ENCODE measurements around the gene KIFC1. TPM values are rescaled to one million over a fixed set of nuclear protein-coding genes. Genes with fewer than 3 reads are reported as not detected.
A peak's percentile ranks its signal among the peaks of the same experiment; 100 is the strongest.

Gene KIFC1
- total RNA-seq, 1 experiment from 2014 or later, result 84.5 TPM

GRCh38 chr6:33421344-33421643 is 29.7 kb downstream of the KIFC1 start:
- no peak for DNase-seq

GRCh38 chr6:33423777-33424176 is 32.2 kb downstream of the KIFC1 start:
- H3K4me3 ChIP-seq, result no peak overlapping the region
- no peak overlapping the region for H3K27ac ChIP-seq
- H3K4me1 ChIP-seq, result peaks cover 19% of the 10 kb centered on the region
- no peaks in the 10 kb centered on the region for H3K36me3 ChIP-seq
- H3K27me3 ChIP-seq, result peaks cover 18% of the 10 kb centered on the region
- no peak for DNase-seq
- H3K9me3 ChIP-seq (replicated peaks), result no peaks in the 10 kb centered on the region

More at GRCh38 chr6:33421344-33421643, 29.7 kb downstream of the KIFC1 start:
- Histone ChIP-seq H3K4me3 (no peak overlapping the region), H3K36me3 (no peaks in the 10 kb centered on the region), H3K9me3 (replicated peaks) (no peaks in the 10 kb centered on the region), H3K27ac (no peak overlapping the region), H3K4me1 (peaks cover 15% of the 10 kb centered on the region; the same call in 1 of the 2 replicates), H3K27me3 (peaks cover 13% of the 10 kb centered on the region)

GRCh38 chr6:33424855-33425667 is 33.4 kb downstream of the KIFC1 start:
- DNase-seq, result no peak
- H3K27ac ChIP-seq, result peak overlapping the region; percentile 39; the same call in 1 of the 2 replicates

DNA sequence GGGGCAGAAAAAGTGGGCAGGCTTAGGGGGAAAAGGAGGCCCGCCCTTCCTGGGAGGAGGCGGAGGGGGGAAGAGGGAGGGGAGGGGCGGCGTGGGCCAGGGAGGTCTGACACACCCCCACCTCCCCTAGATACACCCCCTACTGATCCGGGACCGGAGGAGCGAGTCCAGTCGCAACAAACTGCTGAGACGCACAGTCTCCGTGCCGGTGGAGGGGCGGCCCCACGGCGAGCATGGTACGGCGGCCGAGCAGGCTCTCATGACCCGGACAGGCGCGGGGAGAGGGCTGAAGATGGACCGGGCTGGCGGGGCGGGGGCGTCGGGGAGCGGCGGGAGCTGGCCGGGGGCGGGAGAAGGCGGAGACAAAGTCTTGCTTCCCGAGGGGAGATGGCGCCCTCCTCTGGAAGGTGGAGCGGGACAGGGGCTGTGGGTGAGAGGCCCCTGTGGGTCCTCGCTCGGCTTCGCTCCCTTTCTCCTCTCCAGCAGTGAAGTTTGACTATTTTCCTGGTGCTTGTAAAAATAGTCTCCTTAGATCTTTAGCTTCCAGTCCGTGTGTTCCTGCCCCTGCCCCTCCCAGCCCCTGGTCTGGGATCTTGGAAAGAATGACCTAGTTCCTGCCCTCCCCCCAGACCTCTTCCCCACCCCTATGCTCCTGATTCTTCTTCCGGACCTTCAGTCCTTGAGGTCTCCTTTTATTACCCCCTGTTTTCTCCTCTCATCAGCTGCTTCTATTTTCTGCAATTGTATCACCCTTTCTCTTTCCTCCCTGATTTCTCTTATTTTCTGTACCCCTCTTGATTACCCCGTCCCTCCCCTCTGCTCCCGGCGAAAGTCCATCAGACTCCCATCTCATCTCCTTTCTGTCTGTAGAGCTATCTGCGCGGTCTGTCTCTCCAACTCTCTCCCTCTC is 34.3 kb downstream of the KIFC1 start:
- DNase-seq, result peak; percentile 89 to 92
- Histone ChIP-seq H3K27me3 (peaks cover 19% of the 10 kb centered on the region), H3K4me3 (peak overlapping the region; percentile 59), H3K9me3 (replicated peaks) (no peaks in the 10 kb centered on the region), H3K27ac (peak overlapping the region; percentile 39; the same call in 1 of the 2 replicates), H3K4me1 (peaks cover 17% of the 10 kb centered on the region), H3K36me3 (no peaks in the 10 kb centered on the region)

More at GRCh38 chr6:33424855-33425667, 33.4 kb downstream of the KIFC1 start:
- Histone ChIP-seq H3K9me3 (replicated peaks) (no peaks in the 10 kb centered on the region), H3K27me3 (peaks cover 19% of the 10 kb centered on the region), H3K4me1 (peaks cover 13% of the 10 kb centered on the region), H3K36me3 (no peaks in the 10 kb centered on the region), H3K4me3 (peak overlapping the region; percentile 59)

- H3K4me3 ChIP-seq, result peak overlapping the region; percentile 62
- H3K27me3 ChIP-seq, result peaks cover 19% of the 10 kb centered on the region
- H3K27ac ChIP-seq, result no peak overlapping the region
- DNase-seq, result no peak
- no peaks in the 10 kb centered on the region for H3K9me3 ChIP-seq (replicated peaks)
- no peaks in the 10 kb centered on the region for H3K36me3 ChIP-seq
- H3K4me1 ChIP-seq, result peaks cover 19% of the 10 kb centered on the region
Measured at GRCh38 chr6:33426590-33427511, 35.2 kb downstream of the KIFC1 start.

- no peak overlapping the region for H3K27ac ChIP-seq
- H3K9me3 ChIP-seq (replicated peaks), result no peaks in the 10 kb centered on the region
- H3K4me1 ChIP-seq, result peaks cover 19% of the 10 kb centered on the region
- peak overlapping the region; percentile 62 for H3K4me3 ChIP-seq
- H3K36me3 ChIP-seq, result no peaks in the 10 kb centered on the region
- DNase-seq, result peak; percentile 15 to 29
- H3K27me3 ChIP-seq, result peaks cover 11% of the 10 kb centered on the region
Measured at GRCh38 chr6:33427585-33428223, 36.1 kb downstream of the KIFC1 start.

- Histone ChIP-seq H3K27ac (no peak overlapping the region), H3K27me3 (peaks cover 6% of the 10 kb centered on the region; the same call in 1 of the 2 replicates), H3K9me3 (replicated peaks) (no peaks in the 10 kb centered on the region), H3K36me3 (no peaks in the 10 kb centered on the region), H3K4me1 (peaks cover 19% of the 10 kb centered on the region), H3K4me3 (peak overlapping the region; percentile 62)
- peak; percentile 26 to 45 for DNase-seq
Measured at GRCh38 chr6:33428224-33428965, 36.8 kb downstream of the KIFC1 start.

DNA sequence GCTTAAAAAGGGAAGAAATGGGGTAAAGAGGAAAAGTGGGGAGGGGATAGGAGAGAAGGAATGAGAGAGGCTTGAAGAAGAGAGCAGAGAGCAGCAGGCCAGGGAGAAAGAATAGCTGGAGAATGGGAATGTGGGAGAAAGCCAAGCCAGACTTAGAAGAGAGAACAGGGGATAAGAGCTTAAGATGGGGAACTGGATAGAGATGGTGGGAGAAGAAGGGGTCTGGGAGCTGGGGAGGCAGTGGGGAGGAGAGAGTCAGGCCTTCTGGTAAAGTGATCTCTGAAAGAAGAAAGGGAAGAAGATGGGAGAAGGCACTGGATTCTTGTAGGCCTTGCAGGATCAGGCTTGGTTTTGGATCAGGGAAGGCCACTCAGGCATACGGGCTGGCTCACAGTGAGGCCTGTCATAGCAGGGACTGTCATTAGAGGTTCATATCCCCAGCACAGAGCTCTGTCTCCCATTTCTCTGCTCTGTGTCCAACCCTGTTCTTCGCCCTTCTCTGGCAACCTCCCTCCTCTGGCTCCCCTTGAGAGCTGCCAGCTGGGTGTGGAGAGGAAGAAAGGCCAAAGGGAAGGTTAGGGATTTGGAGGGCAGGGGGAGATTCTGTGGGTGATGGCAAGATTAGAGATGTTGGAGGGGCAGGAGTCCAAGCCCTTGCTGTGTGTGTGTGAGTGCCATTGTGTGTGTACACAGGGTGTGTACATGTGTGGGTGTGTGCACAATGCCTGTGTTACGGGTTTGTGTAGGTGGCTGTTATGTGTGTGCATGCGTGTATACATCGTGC is 37.5 kb downstream of the KIFC1 start:
- Histone ChIP-seq H3K4me1 (peaks cover 21% of the 10 kb centered on the region), H3K36me3 (no peaks in the 10 kb centered on the region), H3K4me3 (no peak overlapping the region), H3K9me3 (replicated peaks) (no peaks in the 10 kb centered on the region), H3K27me3 (peaks cover 6% of the 10 kb centered on the region; the same call in 1 of the 2 replicates), H3K27ac (no peak overlapping the region)
- no peak for DNase-seq

DNA sequence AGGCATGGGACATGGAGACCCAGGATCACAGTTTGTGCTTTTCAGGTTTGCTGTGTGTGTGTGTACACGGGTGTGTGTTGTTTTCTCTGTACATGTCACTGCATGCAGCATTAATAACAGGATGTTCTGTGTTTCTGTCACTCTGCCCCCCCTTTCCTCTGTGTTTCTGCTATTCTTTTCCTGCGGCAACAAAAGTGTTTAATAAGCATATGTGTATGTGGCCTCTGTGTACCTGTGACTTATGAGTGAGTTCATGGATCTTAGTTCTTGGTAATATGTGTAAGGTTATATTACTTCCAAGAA is 38.1 kb downstream of the KIFC1 start:
- Histone ChIP-seq H3K4me1 (peaks cover 18% of the 10 kb centered on the region), H3K9me3 (replicated peaks) (no peaks in the 10 kb centered on the region), H3K4me3 (no peak overlapping the region), H3K27me3 (peaks cover 6% of the 10 kb centered on the region; the same call in 1 of the 2 replicates), H3K27ac (no peak overlapping the region), H3K36me3 (no peaks in the 10 kb centered on the region)
- no peak for DNase-seq

GRCh38 chr6:33430334-33430733 is 38.7 kb downstream of the KIFC1 start:
- DNase-seq, result no peak
- no peak overlapping the region for H3K4me3 ChIP-seq
- H3K36me3 ChIP-seq, result no peaks in the 10 kb centered on the region
- no peaks in the 10 kb centered on the region for H3K9me3 ChIP-seq (replicated peaks)
- H3K27ac ChIP-seq, result no peak overlapping the region
- peaks cover 6% of the 10 kb centered on the region; the same call in 1 of the 2 replicates for H3K27me3 ChIP-seq
- H3K4me1 ChIP-seq, result peaks cover 16% of the 10 kb centered on the region

GRCh38 chr6:33430991-33431879 is 39.6 kb downstream of the KIFC1 start:
- Histone ChIP-seq H3K27ac (no peak overlapping the region), H3K4me3 (peak overlapping the region; percentile 37)
- DNase-seq, result peak; percentile 81 to 82

More at GRCh38 chr6:33430991-33431879, 39.6 kb downstream of the KIFC1 start:
- Histone ChIP-seq H3K36me3 (no peaks in the 10 kb centered on the region), H3K9me3 (replicated peaks) (no peaks in the 10 kb centered on the region), H3K27me3 (peaks cover 6% of the 10 kb centered on the region; the same call in 1 of the 2 replicates), H3K4me1 (peaks cover 16% of the 10 kb centered on the region)

All from SJCRH30 (cell line).